Activated T-helper 1 cell treated with Interleukin-2 at 50 U/mL for 16 hours (primary cell): Measurements from ENCODE around the gene C1orf232.
A peak's percentile ranks its signal among the peaks of the same experiment; 100 is the strongest.

Source experiments
- DNase-seq: peaks from one replicate; pipeline ENCODE4 v3.0.0-alpha.2; 2020; ENCODE audit warnings: low read depth

The C1orf232 gene

DNA sequence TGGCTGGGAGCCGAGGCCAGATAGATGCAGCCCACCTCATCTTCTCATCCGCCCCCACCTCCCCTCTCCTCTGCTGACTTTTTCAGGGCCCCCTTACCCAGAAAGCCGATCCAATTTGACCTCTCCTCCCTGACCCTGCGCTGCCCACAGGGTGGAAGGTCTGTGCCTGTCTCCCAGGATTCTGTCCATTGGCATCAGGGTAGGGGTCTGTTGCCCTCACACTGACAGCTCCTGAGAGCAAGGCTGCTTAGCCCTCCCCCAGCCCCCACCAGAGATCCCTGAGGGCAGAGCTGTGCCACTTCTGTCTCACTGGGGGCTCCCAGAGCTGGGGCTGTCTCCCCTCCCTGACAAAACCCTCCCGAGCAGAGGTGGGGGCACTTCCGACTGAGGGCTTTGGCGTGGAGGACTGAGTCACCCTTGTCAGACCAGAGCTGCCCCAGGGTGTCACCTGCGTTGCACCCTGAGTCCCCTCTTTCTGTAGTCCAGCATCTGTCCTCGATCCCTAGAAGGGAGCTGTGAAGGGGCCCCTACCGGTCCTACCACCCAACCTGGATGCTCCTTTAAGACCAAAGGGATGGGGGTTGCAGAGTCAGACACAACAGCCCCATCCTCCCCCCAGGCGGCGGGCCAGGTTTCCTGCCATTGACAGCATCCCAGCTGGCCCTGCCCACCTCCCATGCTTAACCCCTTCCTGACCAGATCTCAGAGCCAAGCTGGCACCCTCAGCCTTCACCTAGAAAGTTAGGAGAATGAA lies 12.3 kb downstream of the C1orf232 start:
- DNase-seq = no peak

DNA sequence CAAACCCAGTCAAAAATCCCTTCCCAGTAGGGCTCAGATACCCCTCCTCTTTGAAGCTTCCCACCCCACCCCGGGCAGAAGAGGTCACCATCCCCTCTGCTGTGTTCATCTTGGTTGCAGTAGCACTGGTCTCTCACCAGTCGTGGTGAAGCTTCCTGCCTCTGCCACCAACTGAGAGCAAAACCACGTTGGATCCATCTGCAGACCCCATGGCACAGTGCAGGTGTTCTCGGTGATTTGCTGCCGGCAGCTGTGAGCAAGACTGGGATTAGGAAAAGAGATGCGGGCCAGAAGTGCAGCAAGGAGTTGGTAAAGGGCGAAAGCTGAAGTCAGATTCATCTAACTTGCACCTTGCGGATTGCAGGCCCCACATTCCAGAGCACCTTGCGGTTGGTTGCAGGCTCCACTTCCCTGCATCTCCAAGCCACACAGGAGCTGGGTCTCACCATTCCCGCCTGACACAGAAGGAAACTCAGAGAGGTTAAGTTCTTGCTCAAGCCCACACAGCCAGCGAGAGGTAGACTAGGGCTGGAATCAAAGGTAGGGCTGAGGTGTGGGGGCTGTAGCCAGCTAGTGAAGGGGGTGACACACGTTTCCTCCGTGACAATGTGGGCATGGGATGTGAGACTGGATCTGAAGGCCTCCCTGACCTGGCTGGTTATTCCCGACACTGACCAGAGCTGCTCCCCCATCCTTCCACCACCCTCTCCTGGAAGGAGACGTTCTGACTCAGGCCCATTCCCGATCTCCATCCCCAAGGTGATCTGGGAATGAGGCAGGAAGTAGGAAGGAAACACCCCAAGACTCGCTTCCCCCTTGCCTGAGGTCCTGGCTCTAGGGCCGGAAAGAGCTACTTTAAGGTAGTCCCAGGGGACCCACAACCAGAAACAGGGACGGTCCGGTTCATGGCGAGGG lies 13.1 kb downstream of the C1orf232 start:
- DNase-seq = no peak

DNA sequence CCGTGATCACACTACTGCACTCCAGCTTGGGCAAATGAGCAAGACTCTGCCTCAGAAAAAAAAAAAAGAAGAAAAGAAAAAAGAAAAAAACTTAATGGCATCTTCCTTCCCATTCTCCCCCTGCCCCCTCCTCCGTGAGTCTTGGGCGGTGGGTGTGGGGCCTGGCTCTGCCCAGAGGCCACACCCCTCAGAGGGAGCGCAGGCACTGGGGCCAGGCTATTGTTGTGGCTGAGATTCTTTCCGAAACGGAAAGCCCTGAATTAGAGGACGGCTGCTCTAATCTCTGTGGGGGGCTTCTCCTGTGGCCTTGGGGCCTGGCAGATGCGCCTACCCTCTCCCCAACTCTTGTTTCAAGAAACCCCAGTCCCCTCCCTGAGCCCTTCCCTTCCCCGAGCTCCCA lies 14.0 kb downstream of the C1orf232 start:
- no peak for DNase-seq

DNA sequence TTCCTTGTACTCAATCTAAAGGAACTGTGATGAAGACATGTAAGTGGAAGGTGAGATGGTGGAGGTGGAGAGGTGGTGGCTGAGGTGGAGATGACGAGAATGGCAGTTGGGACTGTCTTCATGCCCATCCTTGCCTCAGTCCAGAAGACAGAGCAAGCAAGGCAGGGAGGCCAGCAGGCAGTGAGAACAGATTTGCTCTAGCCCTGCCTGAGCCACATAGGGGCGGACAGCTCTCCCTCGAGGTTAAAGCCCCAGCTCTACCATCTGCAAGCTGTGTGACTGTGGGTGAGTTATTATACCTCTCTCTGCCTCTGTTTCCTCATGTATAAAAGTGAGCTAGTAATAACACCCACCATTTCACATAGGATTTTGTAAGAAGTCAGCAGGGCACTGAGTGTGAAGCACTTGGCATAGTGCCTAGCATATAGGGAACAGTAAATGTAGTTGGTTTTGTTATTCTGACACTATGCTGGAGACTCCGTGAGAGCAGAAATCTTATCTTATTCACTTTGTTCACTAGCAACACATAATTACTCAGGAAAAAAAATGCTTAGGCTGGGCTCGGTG lies 14.7 kb downstream of the C1orf232 start:
- no peak for DNase-seq

DNA sequence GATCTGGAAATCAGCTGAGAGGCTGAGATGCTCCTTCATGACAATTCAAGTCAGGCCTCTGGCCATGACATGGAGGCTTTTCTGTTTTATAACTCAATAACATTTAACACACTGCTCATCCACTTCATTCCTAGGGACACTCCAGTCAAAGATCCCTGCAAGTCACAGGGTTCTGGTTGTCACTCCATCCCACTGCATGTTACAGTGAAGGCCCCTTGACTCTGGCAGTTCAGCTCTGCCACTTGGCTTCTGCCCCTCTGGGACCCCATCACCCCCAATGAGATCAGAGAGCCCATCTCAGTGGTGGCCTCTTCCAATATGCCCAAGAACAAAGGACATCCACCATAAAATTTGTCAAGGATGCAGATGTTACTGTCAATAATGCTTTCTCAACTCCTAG lies 19.9 kb downstream of the C1orf232 start:
- DNase-seq = no peak

DNA sequence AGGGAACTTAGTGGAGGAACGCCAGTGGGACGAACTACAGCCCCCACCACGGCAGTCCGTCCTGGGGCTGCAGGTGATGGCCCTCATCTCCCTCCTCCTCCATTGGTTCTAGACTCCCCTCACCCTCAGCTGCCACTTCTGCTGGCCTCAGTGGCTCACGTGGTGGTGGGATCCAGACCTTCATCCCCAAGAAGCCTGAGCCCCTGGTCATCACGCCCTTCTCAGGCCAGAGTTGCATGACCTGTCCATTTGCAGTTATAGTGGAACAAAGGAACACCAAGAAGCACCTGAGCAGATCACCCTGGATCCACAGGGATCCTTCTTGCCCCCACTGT lies 22.8 kb downstream of the C1orf232 start:
- DNase-seq = no peak

DNA sequence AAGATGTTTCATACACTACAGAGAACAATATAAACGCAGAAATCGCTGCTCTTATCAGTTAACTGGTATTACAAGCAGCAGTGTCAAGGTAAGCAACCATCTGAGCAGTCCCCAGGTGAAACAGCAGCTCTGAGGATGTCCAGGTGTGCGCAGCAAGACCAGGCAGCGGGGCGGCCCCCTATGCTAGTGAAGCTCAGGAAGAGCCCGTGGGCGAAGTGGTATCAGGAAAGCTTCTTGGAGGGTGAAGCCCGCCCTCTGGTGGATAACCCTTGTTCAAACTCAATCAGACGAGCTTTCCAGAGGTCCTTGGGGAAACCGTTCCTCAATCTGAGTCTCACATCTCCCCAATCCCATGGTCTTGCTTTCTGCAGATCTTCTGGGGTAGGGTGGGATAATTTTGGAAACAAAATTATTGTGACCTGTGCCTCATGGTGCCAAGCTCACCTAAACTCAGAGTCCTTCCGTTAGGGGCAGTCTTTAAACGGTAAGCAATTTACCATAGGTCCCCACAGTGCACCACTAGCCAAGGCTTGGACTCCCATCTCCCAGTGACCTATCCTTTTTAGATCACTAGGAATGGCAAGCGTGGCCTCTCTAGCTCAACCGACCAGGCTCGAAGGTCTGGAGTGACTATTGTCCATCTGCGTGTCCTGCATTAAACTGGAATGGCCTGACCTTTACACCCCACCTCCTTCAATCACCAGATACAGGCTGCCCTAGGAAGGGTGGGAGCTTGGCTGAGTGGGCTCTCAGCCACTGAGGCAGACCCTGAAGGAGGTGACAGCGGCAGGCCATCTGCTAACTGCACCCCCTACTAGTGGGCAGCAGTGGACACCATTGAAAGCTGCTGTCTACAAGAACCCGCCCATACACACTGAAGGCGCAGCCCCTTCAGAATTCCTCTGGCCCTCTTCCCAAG lies 23.5 kb downstream of the C1orf232 start:
- peak; percentile 64 for DNase-seq

DNA sequence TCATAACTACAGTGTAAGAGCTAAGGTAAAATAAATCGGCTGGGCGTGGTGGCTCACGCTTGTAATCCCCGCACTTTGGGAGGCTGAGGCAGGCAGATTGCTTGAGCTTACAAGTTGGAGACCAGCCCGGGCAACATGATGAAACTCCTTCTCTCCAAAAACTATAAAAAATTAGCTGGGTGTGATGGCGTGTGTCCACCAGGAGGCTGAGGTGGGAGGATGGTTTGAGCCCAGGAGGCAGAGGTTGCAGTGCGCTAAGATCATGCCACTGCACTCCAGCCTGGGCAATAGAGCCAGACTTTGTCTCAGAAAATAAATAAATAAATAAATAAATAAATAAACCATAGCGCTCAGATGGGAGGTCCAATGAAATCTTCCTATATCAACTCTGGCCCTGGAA lies 26.6 kb downstream of the C1orf232 start:
- DNase-seq = no peak

DNA sequence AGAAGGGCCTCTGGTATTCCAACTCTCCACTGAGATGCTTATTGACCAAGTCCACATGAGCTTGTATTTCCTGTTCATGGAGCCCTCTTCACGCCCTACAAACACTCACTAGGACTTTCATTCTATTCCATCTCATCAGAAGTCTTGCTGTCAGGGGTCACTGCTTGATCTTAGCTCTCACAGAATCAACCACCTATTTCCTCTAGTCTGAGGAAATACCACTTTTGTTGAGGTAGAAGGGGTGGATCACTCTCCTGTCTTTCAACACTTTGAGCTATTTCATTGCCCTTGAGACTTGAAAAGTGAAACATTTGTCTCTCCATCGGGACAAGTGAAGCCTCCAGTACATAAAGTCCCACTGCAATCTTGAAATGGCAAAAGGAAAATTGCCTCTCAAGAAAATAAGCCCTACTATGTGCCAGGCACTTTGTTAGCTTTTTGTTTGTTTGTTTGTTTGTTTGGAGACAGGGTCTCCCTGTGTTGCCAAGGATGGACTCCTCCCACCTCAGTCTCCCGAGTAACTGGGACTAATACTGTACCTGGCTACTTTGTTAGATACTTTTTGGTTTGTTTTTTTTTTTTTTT lies 29.7 kb downstream of the C1orf232 start:
- no peak for DNase-seq

DNA sequence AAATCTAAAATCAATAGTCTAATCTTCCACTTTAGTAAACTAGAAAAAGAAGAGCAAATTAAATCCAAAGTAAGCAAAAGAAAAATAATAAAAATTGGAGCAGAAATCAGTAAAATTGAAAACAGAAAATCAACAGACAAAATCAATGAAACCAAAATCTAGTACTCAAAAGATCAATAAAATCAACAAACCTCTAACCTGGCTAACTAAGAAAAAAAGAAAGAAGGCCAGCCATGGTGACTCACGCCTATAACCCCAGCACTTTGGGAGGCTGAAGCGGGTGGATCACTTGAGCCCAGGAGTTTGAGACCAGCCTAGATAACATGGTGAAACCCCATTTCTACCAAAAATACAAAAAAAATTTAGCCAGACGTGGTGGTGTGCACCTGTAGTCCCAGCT lies 34.3 kb downstream of the C1orf232 start:
- no peak for DNase-seq

DNA sequence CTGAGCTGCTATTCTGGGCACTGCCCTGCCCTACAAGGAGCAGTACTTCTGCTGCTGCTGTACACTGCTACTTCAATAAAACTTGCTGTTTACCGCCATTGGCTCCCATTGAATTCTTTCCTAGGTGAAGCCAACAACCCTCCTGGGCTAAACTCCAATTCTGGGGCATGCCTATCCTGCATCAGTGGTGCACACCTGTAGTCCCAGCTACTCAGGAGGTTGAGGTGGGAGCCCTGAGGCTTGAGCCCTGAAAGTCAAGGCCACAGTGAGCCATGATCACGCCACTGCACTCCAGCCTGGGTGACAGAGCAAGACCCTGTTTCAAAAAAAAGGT lies 36.0 kb downstream of the C1orf232 start:
- DNase-seq = no peak

DNA sequence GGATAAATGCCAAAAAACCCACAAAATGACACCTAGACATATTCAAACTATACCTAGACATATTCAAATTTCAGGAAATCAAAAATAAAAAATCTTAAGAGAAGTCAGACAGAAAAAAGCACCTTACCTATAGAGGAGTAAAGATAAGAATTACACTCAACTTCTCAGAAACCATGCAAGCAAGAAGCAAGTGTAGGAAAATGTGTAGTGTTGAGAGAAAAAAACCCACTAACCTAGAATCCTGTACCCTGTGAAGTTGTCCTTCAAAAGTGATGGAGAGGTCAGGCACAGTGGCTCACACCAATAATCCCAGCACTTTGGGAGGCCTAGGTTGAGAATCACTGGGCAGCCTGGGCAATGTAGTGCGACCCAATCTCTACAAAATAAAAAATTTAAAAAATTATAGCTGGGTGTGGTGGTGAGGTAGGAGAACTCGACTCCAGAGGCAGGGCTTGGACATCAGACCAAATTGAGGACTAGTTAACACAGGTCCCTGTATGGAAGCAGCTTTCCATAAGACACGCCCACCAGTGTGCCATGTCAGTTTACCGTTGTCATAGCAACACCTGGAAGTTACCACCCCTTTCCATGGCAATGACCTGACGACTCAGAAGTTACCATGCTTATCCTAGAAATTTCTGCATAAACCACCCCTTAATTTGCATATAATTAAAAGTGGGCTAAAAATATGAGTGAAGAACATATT lies 36.5 kb downstream of the C1orf232 start:
- DNase-seq = no peak

DNA sequence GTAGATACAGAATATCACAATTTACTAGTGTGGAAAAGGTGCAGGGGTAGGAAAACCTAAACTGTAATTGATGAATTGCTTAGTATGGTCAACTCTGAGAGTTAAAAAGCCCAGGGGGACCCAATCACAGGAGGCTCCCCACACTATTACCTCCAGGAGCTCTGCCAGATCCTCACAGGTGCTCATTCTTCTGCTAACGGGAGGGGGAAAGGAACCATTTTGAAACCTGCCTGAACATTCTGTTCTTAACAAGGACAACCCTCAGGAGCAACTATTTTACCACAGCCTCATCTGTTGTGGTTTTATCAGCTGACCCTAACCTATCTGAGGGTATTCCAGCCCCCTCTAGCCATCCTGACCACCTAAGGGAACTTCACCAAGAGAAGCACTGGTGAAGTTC lies 38.1 kb downstream of the C1orf232 start:
- no peak for DNase-seq

DNA sequence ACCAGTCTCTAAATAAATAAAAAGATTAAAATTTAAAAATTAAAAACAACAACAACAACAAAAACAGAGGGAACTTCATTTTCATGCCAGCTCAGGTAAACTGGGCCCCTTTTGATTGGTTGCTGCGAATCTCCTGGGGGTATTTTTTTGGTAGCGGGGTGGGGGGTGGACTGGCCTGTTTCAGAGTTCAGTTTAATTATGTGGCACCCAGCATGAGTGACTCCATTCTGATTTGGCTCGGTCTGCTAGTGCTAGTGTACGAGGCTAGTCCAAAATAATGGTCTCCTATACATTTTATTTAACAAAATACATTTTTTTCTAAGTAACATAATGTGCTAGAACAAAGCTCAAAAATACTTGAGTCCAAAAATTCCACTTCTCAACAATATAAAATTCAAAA lies 39.0 kb downstream of the C1orf232 start:
- no peak for DNase-seq

DNA sequence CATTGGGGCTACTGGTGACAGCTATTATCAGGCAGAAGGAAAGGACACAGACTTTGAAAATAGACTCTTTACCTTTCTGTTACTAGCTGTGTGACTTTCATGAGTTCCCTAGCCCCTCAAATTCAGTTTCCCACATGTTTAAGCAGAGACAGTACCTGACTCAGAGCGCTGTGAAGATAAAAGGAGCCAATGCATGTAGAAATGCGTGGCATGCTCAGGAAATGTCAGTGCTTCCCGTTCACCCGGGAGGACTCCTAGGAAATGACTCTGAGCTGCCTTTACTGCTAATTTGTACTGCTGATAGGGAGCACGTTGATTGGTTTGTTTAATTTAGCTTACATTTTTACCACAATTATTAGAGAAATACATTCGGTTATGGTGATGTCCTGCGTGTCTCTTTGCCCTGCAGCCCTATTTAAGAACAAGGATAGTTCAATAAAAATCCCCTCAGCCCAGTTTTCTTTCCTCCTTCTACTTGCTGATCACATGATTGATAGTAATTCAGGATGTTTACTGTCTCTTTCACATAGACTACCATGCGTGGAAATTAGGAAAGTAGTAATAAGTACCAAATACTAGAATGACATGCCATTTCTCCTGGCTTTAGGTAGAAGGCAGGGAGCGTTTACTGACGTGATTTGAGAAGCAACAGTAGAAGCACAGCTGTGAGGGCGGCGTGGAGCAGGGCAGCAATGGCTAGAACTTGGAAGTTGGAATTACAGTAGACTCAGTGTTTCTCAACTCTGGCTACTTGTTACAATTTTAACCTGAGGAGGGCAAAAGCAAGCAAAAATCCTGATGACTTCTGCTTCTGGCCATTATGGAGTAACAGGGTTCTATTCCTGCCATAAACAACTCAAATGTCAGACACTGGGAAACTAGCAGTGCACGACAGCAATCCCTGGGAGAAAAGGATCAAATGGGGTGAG lies 41.3 kb downstream of the C1orf232 start:
- no peak for DNase-seq

DNA sequence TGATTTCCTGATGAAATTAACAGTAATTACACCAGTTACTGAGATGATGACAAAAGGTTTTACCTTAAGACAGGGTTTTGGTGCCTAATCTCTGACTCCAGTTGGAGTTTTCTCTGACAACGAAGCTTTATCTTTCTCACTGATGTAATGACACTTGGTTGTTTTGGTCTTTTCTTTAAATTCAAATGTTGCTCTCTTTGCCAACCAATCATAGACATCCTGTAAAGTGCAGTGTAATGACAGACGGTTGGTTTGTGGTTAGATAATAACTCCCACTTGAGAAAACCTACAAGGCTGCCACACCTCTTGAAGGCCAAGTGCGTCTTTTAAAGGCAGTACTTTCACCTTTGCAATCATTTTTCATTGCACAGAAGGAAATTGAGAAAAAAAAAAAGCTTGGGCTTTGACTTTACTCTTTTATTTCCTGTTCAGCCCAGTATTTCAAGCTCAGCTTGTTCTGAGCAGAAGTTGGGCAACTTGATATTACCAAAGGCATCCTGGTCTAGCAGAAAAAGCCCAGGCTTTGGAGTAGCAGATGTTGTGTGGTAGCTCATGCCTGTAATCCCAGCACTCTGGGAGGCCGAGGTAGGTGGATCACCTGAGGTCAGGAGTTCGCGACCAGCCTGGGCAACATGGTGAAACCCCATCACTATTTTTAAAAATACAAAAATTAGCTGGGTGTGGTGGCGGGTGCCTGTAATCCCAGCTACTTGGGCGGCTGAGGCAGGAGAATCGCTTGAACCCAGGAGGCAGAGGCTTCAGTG lies 42.3 kb downstream of the C1orf232 start:
- DNase-seq = peak; percentile 34

DNA sequence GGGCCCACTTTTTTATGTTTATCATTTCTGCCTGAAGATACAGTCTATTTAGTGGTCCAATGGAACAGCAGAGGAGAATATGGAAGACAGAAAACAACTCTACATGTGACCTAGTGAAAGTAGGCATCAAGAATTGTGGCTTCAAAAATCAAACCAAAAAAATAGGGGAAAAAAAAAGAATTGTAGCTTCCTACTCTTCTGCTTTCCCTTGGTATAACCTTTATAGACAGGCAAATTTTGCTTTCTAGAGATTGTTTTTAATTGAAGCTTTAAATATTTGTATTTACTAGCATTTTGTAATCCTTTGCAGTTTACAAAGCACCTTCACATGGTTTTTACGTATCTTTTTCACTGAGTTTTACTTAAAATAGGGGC lies 42.8 kb downstream of the C1orf232 start:
- DNase-seq = no peak

DNA sequence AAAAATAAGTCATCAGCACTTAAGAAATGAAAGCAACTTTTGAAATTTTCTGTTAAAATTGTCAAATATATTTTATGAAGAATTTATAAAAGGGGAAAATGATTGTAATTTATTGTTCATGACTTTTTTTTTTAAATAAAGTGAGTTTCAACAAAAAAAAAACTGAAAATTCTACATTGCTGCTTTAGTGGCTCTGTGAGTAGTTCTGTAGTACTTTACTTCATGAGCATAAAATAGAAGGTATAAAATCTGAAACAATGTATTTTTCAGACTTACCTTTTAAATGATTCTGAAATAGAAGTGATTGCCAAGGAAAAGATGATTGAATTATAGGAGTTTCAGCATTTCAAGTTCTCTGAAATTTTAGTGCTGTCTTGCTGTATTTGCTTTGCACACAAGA lies 43.4 kb downstream of the C1orf232 start:
- DNase-seq = no peak
